HG02870 (cell line): ENCODE results near the gene NPEPL1.
"Not testable (repeated sequence)": the region's sequence is repeated elsewhere in the genome, so short reads cannot be mapped to it uniquely, and the experiment has no call there.

Source experiments
- ATAC-seq: cut with Tn5 transposase; IDR thresholded peaks from one replicate; pipeline ENCODE4 v1.9.1; 2021; ENCODE audit warnings: mild to moderate bottlenecking, moderate library complexity; ENCODE audit not compliant: unreplicated experiment

NPEPL1 gene

GRCh38 chr20:58692579-58693225 lies at the start of gene NPEPL1:
Gene NPEPL1 (plus strand): TSS chr20:58692800. CDS start chr20:58692901, 101 bp downstream.
- ATAC-seq: peak; percentile 82

- ATAC-seq: not testable (repeated sequence)
Measured at GRCh38 chr20:58642896-58643295, 49.7 kb upstream of the NPEPL1 start.

GRCh38 chr20:58645412-58645968 lies 47.1 kb upstream of the NPEPL1 start:
- ATAC-seq: no peak

GRCh38 chr20:58646257-58646656 lies 46.3 kb upstream of the NPEPL1 start:
- no peak for ATAC-seq

GRCh38 chr20:58646703-58647102 lies 45.9 kb upstream of the NPEPL1 start:
- no peak for ATAC-seq

GRCh38 chr20:58647162-58647795 lies 45.3 kb upstream of the NPEPL1 start:
- no peak for ATAC-seq

- ATAC-seq: no peak
Measured at GRCh38 chr20:58647796-58648501, 44.7 kb upstream of the NPEPL1 start.

- not testable (repeated sequence) for ATAC-seq
Measured at GRCh38 chr20:58648502-58648825, 44.1 kb upstream of the NPEPL1 start.

- no peak for ATAC-seq
Measured at GRCh38 chr20:58649288-58650180, 43.1 kb upstream of the NPEPL1 start.

GRCh38 chr20:58650181-58650775 lies 42.3 kb upstream of the NPEPL1 start:
- peak; percentile 25 for ATAC-seq

- ATAC-seq: peak; percentile 59
Measured at GRCh38 chr20:58650776-58651558, 41.6 kb upstream of the NPEPL1 start, which contains the start of gene STX16. Gene STX16 (plus strand): TSS chr20:58651283. CDS start chr20:58652007, 724 bp downstream.

GRCh38 chr20:58651559-58651945 lies 41.0 kb upstream of the NPEPL1 start:
- no peak for ATAC-seq

GRCh38 chr20:58651946-58652605 lies 40.5 kb upstream of the NPEPL1 start:
- ATAC-seq: peak; percentile 38

GRCh38 chr20:58652606-58653294 lies 39.9 kb upstream of the NPEPL1 start:
- peak; percentile 2 for ATAC-seq

GRCh38 chr20:58654337-58654736 lies 38.3 kb upstream of the NPEPL1 start:
- no peak for ATAC-seq

GRCh38 chr20:58655328-58656107 lies 37.1 kb upstream of the NPEPL1 start:
- ATAC-seq: no peak

- ATAC-seq: no peak
Measured at GRCh38 chr20:58656831-58657230, 35.8 kb upstream of the NPEPL1 start.

GRCh38 chr20:58657262-58657661 lies 35.3 kb upstream of the NPEPL1 start:
- ATAC-seq: no peak
